ENCODE data around the gene MTARC1.

Gene MTARC1

GRCh38 chr1:220757441-220757840, 29.3 kb upstream of the MTARC1 start:
- no peak overlapping the region for H3K4me3 Mint-ChIP-seq
- DNase-seq (ENCODE audit: low spot score in 2 of 2) (no peak), ATAC-seq (ENCODE audit: low read depth) (no peak)
- H3K9me3 Mint-ChIP-seq = no peaks in the 10 kb centered on the region
- H3K27me3 Mint-ChIP-seq = peaks cover 3% of the 10 kb centered on the region
- no peak overlapping the region for H3K27ac Mint-ChIP-seq
- peaks cover 9% of the 10 kb centered on the region for H3K36me3 Mint-ChIP-seq
- H3K4me1 Mint-ChIP-seq = no peaks in the 10 kb centered on the region

- Mint-ChIP-seq H3K4me1 (no peaks in the 10 kb centered on the region), H3K4me3 (no peak overlapping the region), H3K9me3 (no peaks in the 10 kb centered on the region), H3K27me3 (peaks cover 3% of the 10 kb centered on the region), H3K27ac (no peak overlapping the region), H3K36me3 (peaks cover 11% of the 10 kb centered on the region)
- DNase-seq (ENCODE audit: low spot score in 2 of 2) (no peak), ATAC-seq (ENCODE audit: low read depth) (no peak)
Observed at GRCh38 chr1:220759147-220759546, 27.6 kb upstream of the MTARC1 start.

- Mint-ChIP-seq H3K36me3 (peaks cover 6% of the 10 kb centered on the region), H3K4me3 (no peak overlapping the region), H3K27me3 (peaks cover 2% of the 10 kb centered on the region), H3K9me3 (no peaks in the 10 kb centered on the region), H3K27ac (no peak overlapping the region), H3K4me1 (no peaks in the 10 kb centered on the region)
- no peak for ATAC-seq (ENCODE audit: low read depth)
- no peak for DNase-seq (ENCODE audit: low spot score in 2 of 2)
Observed at GRCh38 chr1:220761688-220762427, 24.9 kb upstream of the MTARC1 start.

GRCh38 chr1:220764757-220765156, 22.0 kb upstream of the MTARC1 start:
- Mint-ChIP-seq H3K36me3 (peaks cover 6% of the 10 kb centered on the region), H3K4me3 (no peak overlapping the region), H3K9me3 (no peaks in the 10 kb centered on the region), H3K27ac (no peak overlapping the region), H3K27me3 (peaks cover 2% of the 10 kb centered on the region), H3K4me1 (peaks cover 2% of the 10 kb centered on the region)
- DNase-seq (ENCODE audit: low spot score in 2 of 2) (no peak), ATAC-seq (ENCODE audit: low read depth) (no peak)

- Mint-ChIP-seq H3K4me1 (peaks cover 11% of the 10 kb centered on the region), H3K27me3 (no peaks in the 10 kb centered on the region), H3K4me3 (no peak overlapping the region), H3K9me3 (no peaks in the 10 kb centered on the region), H3K27ac (peak overlapping the region; percentile 98), H3K36me3 (peaks cover 2% of the 10 kb centered on the region)
- ATAC-seq (ENCODE audit: low read depth) (no peak), DNase-seq (ENCODE audit: low spot score in 2 of 2) (no peak)
Observed at GRCh38 chr1:220767312-220768125, 19.2 kb upstream of the MTARC1 start.

- Mint-ChIP-seq H3K27ac (peak overlapping the region; percentile 98), H3K36me3 (peaks cover under 1% of the 10 kb centered on the region), H3K27me3 (no peaks in the 10 kb centered on the region), H3K4me1 (peaks cover 14% of the 10 kb centered on the region), H3K4me3 (no peak overlapping the region), H3K9me3 (no peaks in the 10 kb centered on the region)
- no peak for ATAC-seq (ENCODE audit: low read depth)
- no peak for DNase-seq (ENCODE audit: low spot score in 2 of 2)
Observed at GRCh38 chr1:220768126-220768601, 18.5 kb upstream of the MTARC1 start.

GRCh38 chr1:220769205-220769604, 17.5 kb upstream of the MTARC1 start:
- H3K4me1 Mint-ChIP-seq = peaks cover 14% of the 10 kb centered on the region
- no peak for ATAC-seq (ENCODE audit: low read depth)
- H3K27me3 Mint-ChIP-seq = no peaks in the 10 kb centered on the region
- H3K9me3 Mint-ChIP-seq = no peaks in the 10 kb centered on the region
- H3K4me3 Mint-ChIP-seq = no peak overlapping the region
- peak overlapping the region; percentile 98 for H3K27ac Mint-ChIP-seq
- DNase-seq (ENCODE audit: low spot score in 2 of 2) = no peak
- H3K36me3 Mint-ChIP-seq = no peaks in the 10 kb centered on the region

- Mint-ChIP-seq H3K36me3 (no peaks in the 10 kb centered on the region), H3K4me1 (peaks cover 21% of the 10 kb centered on the region), H3K9me3 (no peaks in the 10 kb centered on the region), H3K27ac (peak overlapping the region; percentile 98), H3K27me3 (no peaks in the 10 kb centered on the region), H3K4me3 (peak overlapping the region; percentile 78)
- DNase-seq (ENCODE audit: low spot score in 2 of 2) (peak; percentile 47 to 62), ATAC-seq (ENCODE audit: low read depth) (peak; percentile 84)
Observed at GRCh38 chr1:220770245-220770913, 16.3 kb upstream of the MTARC1 start.

- H3K27ac Mint-ChIP-seq = peak overlapping the region; percentile 35
- no peaks in the 10 kb centered on the region for H3K27me3 Mint-ChIP-seq
- DNase-seq (ENCODE audit: low spot score in 2 of 2) (no peak), ATAC-seq (ENCODE audit: low read depth) (no peak)
- no peaks in the 10 kb centered on the region for H3K36me3 Mint-ChIP-seq
- H3K4me3 Mint-ChIP-seq = no peak overlapping the region
- peaks cover 29% of the 10 kb centered on the region for H3K4me1 Mint-ChIP-seq
- no peaks in the 10 kb centered on the region for H3K9me3 Mint-ChIP-seq
Observed at GRCh38 chr1:220772846-220773245, 13.9 kb upstream of the MTARC1 start.

- Mint-ChIP-seq H3K9me3 (no peaks in the 10 kb centered on the region), H3K27ac (peak overlapping the region; percentile 52), H3K36me3 (no peaks in the 10 kb centered on the region), H3K27me3 (no peaks in the 10 kb centered on the region), H3K4me3 (no peak overlapping the region), H3K4me1 (peaks cover 23% of the 10 kb centered on the region)
- ATAC-seq (ENCODE audit: low read depth) (no peak), DNase-seq (ENCODE audit: low spot score in 2 of 2) (peak; percentile 54 to 65)
Observed at GRCh38 chr1:220775240-220775853, 11.4 kb upstream of the MTARC1 start.

GRCh38 chr1:220776254-220776653, 10.5 kb upstream of the MTARC1 start:
- H3K9me3 Mint-ChIP-seq = no peaks in the 10 kb centered on the region
- DNase-seq (ENCODE audit: low spot score in 2 of 2) = no peak
- H3K27ac Mint-ChIP-seq = no peak overlapping the region
- no peaks in the 10 kb centered on the region for H3K27me3 Mint-ChIP-seq
- H3K36me3 Mint-ChIP-seq = no peaks in the 10 kb centered on the region
- no peak for ATAC-seq (ENCODE audit: low read depth)
- peaks cover 20% of the 10 kb centered on the region for H3K4me1 Mint-ChIP-seq
- H3K4me3 Mint-ChIP-seq = no peak overlapping the region

GRCh38 chr1:220776720-220777326, 9.9 kb upstream of the MTARC1 start:
- no peaks in the 10 kb centered on the region for H3K27me3 Mint-ChIP-seq
- peak; percentile 95 for ATAC-seq (ENCODE audit: low read depth)
- no peaks in the 10 kb centered on the region for H3K9me3 Mint-ChIP-seq
- peaks cover 2% of the 10 kb centered on the region for H3K36me3 Mint-ChIP-seq
- H3K4me1 Mint-ChIP-seq = peaks cover 20% of the 10 kb centered on the region
- H3K4me3 Mint-ChIP-seq = no peak overlapping the region
- H3K27ac Mint-ChIP-seq = no peak overlapping the region
- peak; percentile 81 to 83 for DNase-seq (ENCODE audit: low spot score in 2 of 2)

GRCh38 chr1:220783453-220783852, 3.3 kb upstream of the MTARC1 start:
- Mint-ChIP-seq H3K27me3 (peaks cover 5% of the 10 kb centered on the region), H3K36me3 (peaks cover 11% of the 10 kb centered on the region), H3K27ac (no peak overlapping the region), H3K4me1 (peaks cover 3% of the 10 kb centered on the region), H3K9me3 (no peaks in the 10 kb centered on the region), H3K4me3 (no peak overlapping the region)
- no peak for ATAC-seq (ENCODE audit: low read depth)
- no peak for DNase-seq (ENCODE audit: low spot score in 2 of 2)
